H9 (cell line): Measurements from ENCODE around the gene PLRG1. TPM values are rescaled to one million over a fixed set of nuclear protein-coding genes. Genes with fewer than 3 reads are reported as not detected.

Experiments
- DNase-seq: peaks from one replicate; pipeline ENCODE4 v3.0.0-alpha.2; 2017
- H2AFZ ChIP-seq: one replicate; pipeline ENCODE4 v1.6.1; 2013; ENCODE audit warnings: mild to moderate bottlenecking, low read length, control low read depth, moderate library complexity
- H2AK5ac ChIP-seq: 2 replicates; pipeline ENCODE4 v1.6.1; 2013; ENCODE audit warnings: low read length, control low read depth, mixed read lengths; ENCODE audit not compliant: insufficient read length
- H2BK120ac ChIP-seq: one replicate; pipeline ENCODE4 v1.6.1; 2013; ENCODE audit warnings: low read depth, mild to moderate bottlenecking, low read length, control low read depth, inconsistent platforms; ENCODE audit not compliant: poor library complexity, severe bottlenecking
- H2BK12ac ChIP-seq: 2 replicates; pipeline ENCODE4 v1.6.1; 2013; ENCODE audit warnings: low read length, control low read depth, mixed read lengths, low read depth; ENCODE audit not compliant: insufficient read length
- H2BK15ac ChIP-seq: 2 replicates; pipeline ENCODE4 v1.6.1; 2013; ENCODE audit warnings: low read depth, low read length, control low read depth
- H2BK20ac ChIP-seq: one replicate; pipeline ENCODE4 v1.6.1; 2013; ENCODE audit warnings: low read depth, mild to moderate bottlenecking, low read length, control low read depth, inconsistent platforms; ENCODE audit not compliant: poor library complexity, severe bottlenecking
- H2BK5ac ChIP-seq: 2 replicates; pipeline ENCODE4 v1.6.1; 2013; ENCODE audit warnings: low read length, control low read depth, mixed read lengths; ENCODE audit not compliant: insufficient read length
- H3K14ac ChIP-seq: 2 replicates; pipeline ENCODE4 v1.6.1; 2013; ENCODE audit warnings: low read length, control low read depth; ENCODE audit not compliant: insufficient read depth
- H3K18ac ChIP-seq: 2 replicates; pipeline ENCODE4 v1.6.1; 2013; ENCODE audit warnings: low read depth, mild to moderate bottlenecking, mixed read lengths, low read length, control low read depth; ENCODE audit not compliant: insufficient read length
- H3K23ac ChIP-seq: 2 replicates; pipeline ENCODE4 v1.6.1; 2013; ENCODE audit warnings: low read length, control low read depth, mixed read lengths, low read depth; ENCODE audit not compliant: insufficient read length
- H3K23me2 ChIP-seq: 2 replicates; pipeline ENCODE4 v1.6.1; 2013; ENCODE audit warnings: low read depth, mild to moderate bottlenecking, mixed read lengths, low read length, control low read depth; ENCODE audit not compliant: insufficient read length, poor library complexity, severe bottlenecking
- H3K27ac ChIP-seq: 2 replicates; pipeline ENCODE4 v1.5.1; 2013; ENCODE audit warnings: low read length, control low read depth, mixed read lengths, low read depth; ENCODE audit not compliant: insufficient read length
- H3K27me3 ChIP-seq: 2 replicates; pipeline ENCODE4 v1.6.1; 2013; ENCODE audit warnings: low read length, control low read depth, inconsistent platforms; ENCODE audit not compliant: insufficient read depth
- H3K4ac ChIP-seq: 2 replicates; pipeline ENCODE4 v1.6.1; 2013; ENCODE audit warnings: low read depth, mild to moderate bottlenecking, control low read depth, inconsistent platforms, low read length, moderate library complexity
- H3K4me1 ChIP-seq: 2 replicates; pipeline ENCODE4 v1.6.1; 2013; ENCODE audit warnings: low read length, control low read depth, inconsistent platforms; ENCODE audit not compliant: insufficient read depth
- H3K4me2 ChIP-seq: 2 replicates; pipeline ENCODE4 v1.6.1; 2013; ENCODE audit warnings: low read length, control low read depth, mixed read lengths; ENCODE audit not compliant: insufficient read length, insufficient read depth
- H3K56ac ChIP-seq: 2 replicates; pipeline ENCODE4 v1.6.1; 2013; ENCODE audit warnings: low read depth, mild to moderate bottlenecking, mixed read lengths, low read length, control low read depth; ENCODE audit not compliant: insufficient read length
- H3K79me1 ChIP-seq: 2 replicates; pipeline ENCODE4 v1.6.1; 2013; ENCODE audit warnings: low read depth, mild to moderate bottlenecking, moderate library complexity, low read length, control low read depth, inconsistent platforms; ENCODE audit not compliant: insufficient read depth, poor library complexity, severe bottlenecking
- H3K79me2 ChIP-seq: 2 replicates; pipeline ENCODE4 v1.6.1; 2013; ENCODE audit warnings: low read length, control low read depth, inconsistent platforms; ENCODE audit not compliant: insufficient read depth
- H3K9ac ChIP-seq: 2 replicates; pipeline ENCODE4 v1.6.1; 2013; ENCODE audit warnings: low read length, control low read depth, mixed read lengths; ENCODE audit not compliant: insufficient read length; ENCODE audit errors: extremely low read depth
- H3K9me3 ChIP-seq: one replicate; pipeline ENCODE4 v1.6.1; 2013; ENCODE audit warnings: low read depth, low read length, inconsistent platforms; ENCODE audit not compliant: control insufficient read depth
- H3T11ph ChIP-seq: one replicate; pipeline ENCODE4 v1.6.1; 2013; ENCODE audit warnings: mild to moderate bottlenecking, low read length, control low read depth, inconsistent platforms
- H4K20me1 ChIP-seq: one replicate; pipeline ENCODE4 v1.6.1; 2013; ENCODE audit not compliant: control insufficient read depth, insufficient read length, insufficient read depth
- H4K5ac ChIP-seq: 2 replicates; pipeline ENCODE4 v1.6.1; 2013; ENCODE audit warnings: low read depth, mild to moderate bottlenecking, mixed read lengths, low read length, control low read depth; ENCODE audit not compliant: insufficient read length
- H4K8ac ChIP-seq: replicated peaks from 2 replicates; pipeline ENCODE4 v1.6.1; 2013; ENCODE audit warnings: low read length, control low read depth, mixed read lengths, low read depth; ENCODE audit not compliant: insufficient read length
- H4K91ac ChIP-seq: 2 replicates; pipeline ENCODE4 v1.6.1; 2013; ENCODE audit warnings: low read depth, mild to moderate bottlenecking, moderate library complexity, mixed read lengths, low read length, control low read depth; ENCODE audit not compliant: insufficient read length
- H3K27ac Mint-ChIP-seq, 3 experiments: 2 replicates in 2 of 3; 3 replicates in 1 of 3; pipeline ENCODE4 v1.8.0; 2020 to 2021; ENCODE audit warnings: mixed read lengths in 3 of 3, mild to moderate bottlenecking in 1 of 3, moderate library complexity in 1 of 3
- H3K27me3 Mint-ChIP-seq: 2 replicates; pipeline ENCODE4 v1.8.0; 2021; ENCODE audit warnings: low read depth, mild to moderate bottlenecking, moderate library complexity, mixed read lengths
- H3K36me3 Mint-ChIP-seq, 3 experiments: 2 replicates in 2 of 3; 3 replicates in 1 of 3; pipeline ENCODE4 v1.8.0; 2020 to 2021; ENCODE audit warnings: low read depth in 3 of 3, mixed read lengths in 3 of 3; ENCODE audit not compliant: insufficient read depth in 1 of 3
- H3K4me1 Mint-ChIP-seq, 2 experiments: 2 replicates each; pipeline ENCODE4 v1.8.0; 2020; ENCODE audit warnings: mixed read lengths in 2 of 2
- H3K4me3 Mint-ChIP-seq, 2 experiments: 2 replicates in 1 of 2; 3 replicates in 1 of 2; pipeline ENCODE4 v1.8.0; 2020 to 2021; ENCODE audit warnings: mild to moderate bottlenecking in 2 of 2, mixed read lengths in 2 of 2, moderate library complexity in 1 of 2
- H3K9me3 Mint-ChIP-seq, 2 experiments: 2 replicates in 1 of 2; 3 replicates in 1 of 2; pipeline ENCODE4 v1.8.0; 2020; ENCODE audit warnings: mild to moderate bottlenecking in 2 of 2, mixed read lengths in 2 of 2, moderate library complexity in 1 of 2
- CTCF ChIP-seq: fragments of 200-600 bp; sonication (generic); conservative IDR thresholded peaks from 3 replicates; pipeline ENCODE4 v1.8.0; 2021; ENCODE audit warnings: antibody characterized with exemption, mild to moderate bottlenecking
- WGBS: extraction: QIAGEN DNeasy Blood & Tissue Kit; methylation state at CpG from one replicate; pipeline ENCODE4 v1.1.7; 2013; ENCODE audit warnings: missing lambda C conversion rate, low lambda C conversion rate, mixed read lengths; ENCODE audit not compliant: insufficient read length; ENCODE audit errors: extremely low coverage; 5-methylcytosine and 5-hydroxymethylcytosine counted together
- total RNA-seq: library from RNA; stranded (reverse); gene quantifications from 2 replicates; pipeline ENCODE4 v1.2.1, GENCODE V29; 2021

The PLRG1 gene
- total RNA-seq, 1 experiment from 2014 or later: 113 TPM

GRCh38 chr4:154511548-154511947 is 38.7 kb downstream of the PLRG1 start:
- no peak overlapping the region for H3K9ac ChIP-seq
- H2BK15ac ChIP-seq: no peak overlapping the region
- no peaks in the 10 kb centered on the region for H3K27me3 ChIP-seq

More at GRCh38 chr4:154511548-154511947, 38.7 kb downstream of the PLRG1 start:
- peaks cover 12 to 15% of the 10 kb centered on the region in 2 experiments for H3K4me1 Mint-ChIP-seq
- no peak overlapping the region for H2AFZ ChIP-seq
- H3T11ph ChIP-seq: no peak overlapping the region
- H3K4me3 Mint-ChIP-seq: no peak overlapping the region
- no peak overlapping the region for H4K8ac ChIP-seq
- no peak overlapping the region for H3K27ac Mint-ChIP-seq
- H4K91ac ChIP-seq: no peak overlapping the region
- H3K18ac ChIP-seq: no peak overlapping the region
- H3K27me3 Mint-ChIP-seq: no peaks in the 10 kb centered on the region
- H3K4ac ChIP-seq: no peak overlapping the region
- peaks cover 0 to 5% of the 10 kb centered on the region in 2 experiments; a peak in 3 of 5 replicates for H3K9me3 Mint-ChIP-seq
- no peaks in the 10 kb centered on the region for H4K20me1 ChIP-seq
- no peak overlapping the region for H2BK5ac ChIP-seq
- H3K4me1 ChIP-seq: no peaks in the 10 kb centered on the region; the same call in 1 of the 2 replicates
- no peaks in the 10 kb centered on the region for H3K9me3 ChIP-seq
- no peak for DNase-seq
- H3K14ac ChIP-seq: no peak overlapping the region
- no peak overlapping the region for H4K5ac ChIP-seq
- no peak overlapping the region for H2BK12ac ChIP-seq
- H3K36me3 Mint-ChIP-seq: no peaks in the 10 kb centered on the region
- H2BK120ac ChIP-seq: no peak overlapping the region
- no peak overlapping the region for H3K4me2 ChIP-seq
- no peaks in the 10 kb centered on the region for H3K79me2 ChIP-seq
- no peak overlapping the region for H3K23ac ChIP-seq
- no peak overlapping the region for H2AK5ac ChIP-seq
- H3K56ac ChIP-seq: no peak overlapping the region
- no peak for TF ChIP-seq CTCF
- no peak overlapping the region for H3K27ac ChIP-seq
- H2BK20ac ChIP-seq: no peak overlapping the region
- H3K79me1 ChIP-seq: no peaks in the 10 kb centered on the region
- no peaks in the 10 kb centered on the region for H3K23me2 ChIP-seq
- WGBS: no CpG with 5 or more reads among the region's 2 CpGs
